Measurements from ENCODE around the gene UBN1. TPM values are rescaled to one million over a fixed set of nuclear protein-coding genes. Genes with fewer than 3 reads are reported as not detected.

UBN1 gene
- total and polyA plus RNA-seq, 10 of the 15 experiments (the other 5 are each of a cell fraction or from before 2014, with no cell fraction given), result 2.1 to 32.5 (median 13.9) TPM

DNA sequence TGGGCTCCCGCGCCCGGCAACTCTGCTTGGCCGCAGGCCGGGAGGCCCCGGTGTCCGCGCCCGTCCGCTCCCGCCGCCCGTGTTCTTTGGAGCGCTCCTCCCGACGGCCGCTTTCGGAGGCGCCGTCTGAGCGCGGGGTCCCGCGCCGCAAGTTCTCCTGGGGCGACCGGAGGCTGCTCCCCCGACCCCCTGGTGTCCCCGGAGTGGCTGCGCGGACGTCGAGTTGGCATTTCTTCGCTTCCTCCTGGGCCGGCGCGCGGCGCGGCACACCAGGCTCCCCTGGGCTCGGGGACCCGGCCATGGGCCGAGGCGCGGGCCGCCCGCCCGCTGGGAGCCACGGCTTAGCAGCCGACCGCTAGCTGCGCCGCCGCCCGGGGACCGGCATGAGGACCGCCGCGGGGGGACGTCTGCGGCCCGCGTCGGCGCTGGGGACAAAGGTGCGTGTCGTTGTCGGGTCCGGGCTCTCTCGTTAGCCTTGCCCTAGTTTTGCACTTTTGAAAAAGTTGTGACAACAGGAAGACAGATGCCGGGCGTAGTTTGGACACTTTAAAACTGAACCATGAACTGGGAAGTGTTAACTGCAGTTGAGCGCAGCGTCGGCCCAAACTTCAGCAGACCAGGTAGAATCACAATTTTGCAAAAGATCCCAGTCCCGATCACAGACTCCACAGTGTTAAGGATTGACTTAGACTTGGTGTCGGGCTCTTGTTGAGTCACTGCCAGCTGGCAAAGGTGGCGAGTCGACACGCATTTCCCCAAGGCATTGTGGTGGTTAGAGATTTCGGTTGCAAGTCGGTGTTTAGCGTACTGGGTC, 700 bp downstream of the UBN1 start (continued):
- TF ChIP-seq, protein P1, sequence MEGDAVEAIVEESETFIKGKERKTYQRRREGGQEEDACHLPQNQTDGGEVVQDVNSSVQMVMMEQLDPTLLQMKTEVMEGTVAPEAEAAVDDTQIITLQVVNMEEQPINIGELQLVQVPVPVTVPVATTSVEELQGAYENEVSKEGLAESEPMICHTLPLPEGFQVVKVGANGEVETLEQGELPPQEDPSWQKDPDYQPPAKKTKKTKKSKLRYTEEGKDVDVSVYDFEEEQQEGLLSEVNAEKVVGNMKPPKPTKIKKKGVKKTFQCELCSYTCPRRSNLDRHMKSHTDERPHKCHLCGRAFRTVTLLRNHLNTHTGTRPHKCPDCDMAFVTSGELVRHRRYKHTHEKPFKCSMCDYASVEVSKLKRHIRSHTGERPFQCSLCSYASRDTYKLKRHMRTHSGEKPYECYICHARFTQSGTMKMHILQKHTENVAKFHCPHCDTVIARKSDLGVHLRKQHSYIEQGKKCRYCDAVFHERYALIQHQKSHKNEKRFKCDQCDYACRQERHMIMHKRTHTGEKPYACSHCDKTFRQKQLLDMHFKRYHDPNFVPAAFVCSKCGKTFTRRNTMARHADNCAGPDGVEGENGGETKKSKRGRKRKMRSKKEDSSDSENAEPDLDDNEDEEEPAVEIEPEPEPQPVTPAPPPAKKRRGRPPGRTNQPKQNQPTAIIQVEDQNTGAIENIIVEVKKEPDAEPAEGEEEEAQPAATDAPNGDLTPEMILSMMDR (IDR thresholded peaks at IDR 0.05 in 2 of 3, conservative IDR thresholded peaks at IDR 0.05 in 1 of 3; ENCODE audit: control insufficient read depth in 2 of 3, extremely low read depth in 1 of 3, insufficient read depth in 1 of 3, low read depth in 3 of 3, low read length in 3 of 3), result no peak
- TF ChIP-seq ZNF24 (IDR thresholded peaks at IDR 0.05) (no peak), YBX1 (IDR thresholded peaks at IDR 0.05) (no peak), RAD51 (IDR thresholded peaks at IDR 0.05) (no peak), PAX5 (IDR thresholded peaks at IDR 0.05; ENCODE audit: borderline replicate concordance, low read depth, low read length) (no peak), TBL1XR1 (IDR thresholded peaks at IDR 0.05; ENCODE audit: low read depth, low read length) (no peak), GATAD2B (conservative IDR thresholded peaks at IDR 0.05; ENCODE audit: low read depth) (no peak), BRCA1 (IDR thresholded peaks at IDR 0.05; ENCODE audit: low read depth, low read length) (no peak), RUNX3 (IDR thresholded peaks at IDR 0.05; ENCODE audit: low read length) (0 out of 2 replicates have a peak, but pooled peaks have one; percentile 14), TAF1 (IDR thresholded peaks at IDR 0.05; ENCODE audit: borderline replicate concordance, low read depth, low read length) (0 out of 2 replicates have a peak, but pooled peaks have one; percentile 5), IRF4 (IDR thresholded peaks at IDR 0.05; ENCODE audit: low read depth, low read length) (no peak), SREBF2 (IDR thresholded peaks at IDR 0.05; ENCODE audit: low read length) (no peak), MEF2B (IDR thresholded peaks at IDR 0.05; ENCODE audit: partially characterized antibody, poor library complexity, severe bottlenecking) (peak; percentile 65), CEBPB (IDR thresholded peaks at IDR 0.05; ENCODE audit: borderline replicate concordance in 1 of 2, low read depth in 2 of 2, low read length in 2 of 2) (no peak), TCF12 (IDR thresholded peaks at IDR 0.05; ENCODE audit: low read depth, low read length) (no peak), MXI1 (IDR thresholded peaks at IDR 0.05; ENCODE audit: low read depth, low read length) (peak; percentile 35), EGR1 (IDR thresholded peaks at IDR 0.05; ENCODE audit: borderline replicate concordance in 1 of 2, low read depth in 2 of 2, low read length in 2 of 2) (no peak), IKZF2 (IDR thresholded peaks at IDR 0.05) (no peak)
- TF ChIP-seq, protein P2, sequence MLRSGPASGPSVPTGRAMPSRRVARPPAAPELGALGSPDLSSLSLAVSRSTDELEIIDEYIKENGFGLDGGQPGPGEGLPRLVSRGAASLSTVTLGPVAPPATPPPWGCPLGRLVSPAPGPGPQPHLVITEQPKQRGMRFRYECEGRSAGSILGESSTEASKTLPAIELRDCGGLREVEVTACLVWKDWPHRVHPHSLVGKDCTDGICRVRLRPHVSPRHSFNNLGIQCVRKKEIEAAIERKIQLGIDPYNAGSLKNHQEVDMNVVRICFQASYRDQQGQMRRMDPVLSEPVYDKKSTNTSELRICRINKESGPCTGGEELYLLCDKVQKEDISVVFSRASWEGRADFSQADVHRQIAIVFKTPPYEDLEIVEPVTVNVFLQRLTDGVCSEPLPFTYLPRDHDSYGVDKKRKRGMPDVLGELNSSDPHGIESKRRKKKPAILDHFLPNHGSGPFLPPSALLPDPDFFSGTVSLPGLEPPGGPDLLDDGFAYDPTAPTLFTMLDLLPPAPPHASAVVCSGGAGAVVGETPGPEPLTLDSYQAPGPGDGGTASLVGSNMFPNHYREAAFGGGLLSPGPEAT (IDR thresholded peaks at IDR 0.05; ENCODE audit: low read depth), result no peak
- TF ChIP-seq, protein P3, sequence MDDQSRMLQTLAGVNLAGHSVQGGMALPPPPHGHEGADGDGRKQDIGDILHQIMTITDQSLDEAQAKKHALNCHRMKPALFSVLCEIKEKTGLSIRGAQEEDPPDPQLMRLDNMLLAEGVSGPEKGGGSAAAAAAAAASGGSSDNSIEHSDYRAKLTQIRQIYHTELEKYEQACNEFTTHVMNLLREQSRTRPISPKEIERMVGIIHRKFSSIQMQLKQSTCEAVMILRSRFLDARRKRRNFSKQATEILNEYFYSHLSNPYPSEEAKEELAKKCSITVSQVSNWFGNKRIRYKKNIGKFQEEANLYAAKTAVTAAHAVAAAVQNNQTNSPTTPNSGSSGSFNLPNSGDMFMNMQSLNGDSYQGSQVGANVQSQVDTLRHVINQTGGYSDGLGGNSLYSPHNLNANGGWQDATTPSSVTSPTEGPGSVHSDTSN (IDR thresholded peaks at IDR 0.05; ENCODE audit: insufficient replicate concordance, low read depth, low read length), result no peak
- TF ChIP-seq, protein P4, sequence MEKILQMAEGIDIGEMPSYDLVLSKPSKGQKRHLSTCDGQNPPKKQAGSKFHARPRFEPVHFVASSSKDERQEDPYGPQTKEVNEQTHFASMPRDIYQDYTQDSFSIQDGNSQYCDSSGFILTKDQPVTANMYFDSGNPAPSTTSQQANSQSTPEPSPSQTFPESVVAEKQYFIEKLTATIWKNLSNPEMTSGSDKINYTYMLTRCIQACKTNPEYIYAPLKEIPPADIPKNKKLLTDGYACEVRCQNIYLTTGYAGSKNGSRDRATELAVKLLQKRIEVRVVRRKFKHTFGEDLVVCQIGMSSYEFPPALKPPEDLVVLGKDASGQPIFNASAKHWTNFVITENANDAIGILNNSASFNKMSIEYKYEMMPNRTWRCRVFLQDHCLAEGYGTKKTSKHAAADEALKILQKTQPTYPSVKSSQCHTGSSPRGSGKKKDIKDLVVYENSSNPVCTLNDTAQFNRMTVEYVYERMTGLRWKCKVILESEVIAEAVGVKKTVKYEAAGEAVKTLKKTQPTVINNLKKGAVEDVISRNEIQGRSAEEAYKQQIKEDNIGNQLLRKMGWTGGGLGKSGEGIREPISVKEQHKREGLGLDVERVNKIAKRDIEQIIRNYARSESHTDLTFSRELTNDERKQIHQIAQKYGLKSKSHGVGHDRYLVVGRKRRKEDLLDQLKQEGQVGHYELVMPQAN (conservative IDR thresholded peaks at IDR 0.05), result peak; percentile 33
- TF ChIP-seq, protein P5, sequence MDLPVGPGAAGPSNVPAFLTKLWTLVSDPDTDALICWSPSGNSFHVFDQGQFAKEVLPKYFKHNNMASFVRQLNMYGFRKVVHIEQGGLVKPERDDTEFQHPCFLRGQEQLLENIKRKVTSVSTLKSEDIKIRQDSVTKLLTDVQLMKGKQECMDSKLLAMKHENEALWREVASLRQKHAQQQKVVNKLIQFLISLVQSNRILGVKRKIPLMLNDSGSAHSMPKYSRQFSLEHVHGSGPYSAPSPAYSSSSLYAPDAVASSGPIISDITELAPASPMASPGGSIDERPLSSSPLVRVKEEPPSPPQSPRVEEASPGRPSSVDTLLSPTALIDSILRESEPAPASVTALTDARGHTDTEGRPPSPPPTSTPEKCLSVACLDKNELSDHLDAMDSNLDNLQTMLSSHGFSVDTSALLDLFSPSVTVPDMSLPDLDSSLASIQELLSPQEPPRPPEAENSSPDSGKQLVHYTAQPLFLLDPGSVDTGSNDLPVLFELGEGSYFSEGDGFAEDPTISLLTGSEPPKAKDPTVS (IDR thresholded peaks at IDR 0.05; ENCODE audit: low read depth, low read length), result no peak
